Panc1 (cell line): ENCODE results near the gene VPREB1. TPM values are rescaled to one million over a fixed set of nuclear protein-coding genes. Genes with fewer than 3 reads are reported as not detected.
"Not testable (repeated sequence)": the region's sequence is repeated elsewhere in the genome, so short reads cannot be mapped to it uniquely, and the experiment has no call there.

Experiments used
- ATAC-seq: fragments of 200-7000 bp; cut with Tn5 transposase; 2 replicates; pipeline ENCODE4 v1.9.1; 2020; ENCODE audit warnings: mild to moderate bottlenecking, moderate library complexity
- BruUV-seq: library from RNA; stranded (reverse); fragments of 400-500 nt; replicated peaks from 2 replicates; lab custom pipeline; 2021; lab: Mats Ljungman, UMichigan
- CTCF ChIA-PET: fragments of 300-600 bp; sonication (Branson Sonifier 250); formaldehyde crosslinking; loops from one replicate; lab custom pipeline; 2022; ENCODE audit warnings: antibody characterized with exemption; lab: Charles Lee
- POLR2A ChIA-PET: fragments of 300-600 bp; sonication (Branson Sonifier 250); formaldehyde crosslinking; loops from one replicate; lab custom pipeline; 2022; ENCODE audit warnings: antibody characterized with exemption; lab: Charles Lee
- DNase-seq: peaks from one replicate; pipeline ENCODE4 v3.0.0-alpha.2; 2010; ENCODE audit warnings: low read depth, low spot score
- H3K27ac ChIP-seq: 2 replicates; pipeline ENCODE4 v1.5.1; 2011; ENCODE audit warnings: mild to moderate bottlenecking, low read length, inconsistent platforms
- H3K27me3 ChIP-seq: fragments of 200-500 bp; sonication (Bioruptor generic); 2 replicates; pipeline ENCODE4 v1.6.0; 2014; ENCODE audit warnings: low read length, inconsistent platforms; ENCODE audit not compliant: control insufficient read depth, insufficient read depth
- H3K36me3 ChIP-seq: fragments of 200-500 bp; sonication (Bioruptor generic); 2 replicates; pipeline ENCODE4 v1.5.1; 2014; ENCODE audit warnings: inconsistent platforms, mild to moderate bottlenecking, low read length, moderate library complexity; ENCODE audit not compliant: control insufficient read depth, insufficient read depth
- H3K4me1 ChIP-seq: 2 replicates; pipeline ENCODE4 v1.5.1; 2011; ENCODE audit warnings: inconsistent platforms, mild to moderate bottlenecking, low read length, moderate library complexity; ENCODE audit not compliant: control insufficient read depth, insufficient read depth
- H3K4me3 ChIP-seq, 2 experiments: 2 replicates each; pipeline ENCODE4 v1.5.1; 2011 to 2012; ENCODE audit warnings: low read depth in 2 of 2, low read length in 2 of 2, mild to moderate bottlenecking in 2 of 2, inconsistent platforms in 1 of 2, moderate library complexity in 1 of 2
- H3K9me3 ChIP-seq: fragments of 200-500 bp; sonication (Bioruptor generic); 2 replicates; pipeline ENCODE4 v1.5.1; 2014; ENCODE audit warnings: low read depth, mild to moderate bottlenecking, inconsistent platforms, low read length, moderate library complexity; ENCODE audit not compliant: control insufficient read depth, insufficient read depth
- CTCF ChIP-seq: fragments of 450-650 bp; IDR thresholded peaks from 2 replicates; pipeline ENCODE4 v1.5.1; 2017; ENCODE audit warnings: mild to moderate bottlenecking
- POLR2AphosphoS5 ChIP-seq: IDR thresholded peaks from 2 replicates; pipeline ENCODE4 v1.6.1; 2012; ENCODE audit warnings: mild to moderate bottlenecking, low read depth, low read length, moderate library complexity
- SIN3A ChIP-seq: IDR thresholded peaks from 2 replicates; pipeline ENCODE4 v1.6.1; 2012; ENCODE audit warnings: low read depth, mild to moderate bottlenecking, low read length, moderate library complexity, borderline replicate concordance; ENCODE audit not compliant: insufficient read depth
- TCF7L2 ChIP-seq: IDR thresholded peaks from 2 replicates; pipeline ENCODE4 v1.6.1; 2011; ENCODE audit warnings: mild to moderate bottlenecking, low read depth, low read length, inconsistent platforms
- in situ Hi-C: cut with HindIII; loops from 2 replicates; pipeline ENCODE4 v1.10.0; 2016; ENCODE audit warnings: low sequenced_read_pairs, low pct_unique_long_range_greater_than_20kb
- intact Hi-C: fragments of 100-400 bp; cut with micrococcal nuclease; formaldehyde crosslinking; loops from one replicate; pipeline ENCODE4 v1.10.0; 2022; ENCODE audit not compliant: unreplicated experiment
- total RNA-seq: library from RNA; stranded (reverse); gene quantifications from one replicate; pipeline ENCODE4 v1.2.1, GENCODE V29; 2021; ENCODE audit not compliant: unreplicated experiment
- TF ChIP-seq, protein P1 (sequence below), 2 experiments: IDR thresholded peaks; 2 replicates each; pipeline ENCODE4 v1.6.1; 2011 to 2012; ENCODE audit warnings: low read depth in 2 of 2, control low read depth in 1 of 2, low read length in 1 of 2, mild to moderate bottlenecking in 1 of 2, moderate library complexity in 1 of 2; ENCODE audit not compliant: insufficient read depth in 1 of 2

Gene VPREB1
- total RNA-seq, 1 experiment from 2014 or later, result not detected

DNA sequence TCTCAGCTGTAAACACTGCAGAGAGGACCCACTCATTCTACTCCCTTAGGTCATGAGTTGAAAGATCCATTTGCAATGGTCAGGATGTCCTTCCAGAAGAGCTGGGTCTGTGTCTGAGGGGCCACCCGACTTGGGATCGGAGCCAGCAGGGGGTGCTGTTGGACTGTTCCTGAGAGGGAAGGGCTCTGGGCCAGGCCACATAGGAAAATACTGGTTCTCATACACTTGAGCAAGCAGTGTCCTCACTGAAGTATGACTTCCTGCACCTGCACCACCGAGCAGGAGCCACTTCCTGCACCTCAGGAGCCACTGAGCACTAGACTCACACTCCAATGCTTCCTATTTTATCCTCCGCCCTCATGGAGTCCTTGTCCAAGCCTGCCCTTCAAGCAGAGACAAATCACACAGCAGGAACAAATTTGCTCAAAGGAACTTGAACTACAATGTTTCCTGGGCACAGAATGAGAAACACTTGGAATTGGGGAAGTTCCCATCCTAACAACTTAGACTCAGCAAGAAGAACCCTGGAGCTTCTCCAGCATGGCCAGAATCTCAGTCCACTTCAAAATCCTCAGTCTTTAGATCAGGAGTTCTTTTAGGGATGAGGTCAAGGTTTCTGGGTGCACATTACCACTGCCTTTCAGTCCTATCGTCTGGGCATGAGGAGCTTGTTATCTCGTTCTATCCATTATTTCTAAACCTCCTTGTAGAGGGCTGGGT is 36.6 kb upstream of the VPREB1 start:
- Histone ChIP-seq H3K4me1 (no peaks in the 10 kb centered on the region), H3K36me3 (no peaks in the 10 kb centered on the region), H3K27me3 (no peaks in the 10 kb centered on the region), H3K4me3 (no peak overlapping the region), H3K27ac (no peak overlapping the region), H3K9me3 (no peaks in the 10 kb centered on the region)
- CTCF ChIA-PET, result interaction anchor here (0.6 kb wide), 1 partner anchor 9 kb away, joined by 3 read pairs; no protein-coding TSS in a partner anchor
- POLR2A ChIA-PET, result no interaction called here
- BruUV-seq, result no TSS peak
- ATAC-seq (peak; percentile 93), DNase-seq (no peak)
- in situ Hi-C loops, result no loop called here
- intact Hi-C loops, result no loop called here
- TF ChIP-seq CTCF, result peak; percentile 77
- TF ChIP-seq, protein P1, sequence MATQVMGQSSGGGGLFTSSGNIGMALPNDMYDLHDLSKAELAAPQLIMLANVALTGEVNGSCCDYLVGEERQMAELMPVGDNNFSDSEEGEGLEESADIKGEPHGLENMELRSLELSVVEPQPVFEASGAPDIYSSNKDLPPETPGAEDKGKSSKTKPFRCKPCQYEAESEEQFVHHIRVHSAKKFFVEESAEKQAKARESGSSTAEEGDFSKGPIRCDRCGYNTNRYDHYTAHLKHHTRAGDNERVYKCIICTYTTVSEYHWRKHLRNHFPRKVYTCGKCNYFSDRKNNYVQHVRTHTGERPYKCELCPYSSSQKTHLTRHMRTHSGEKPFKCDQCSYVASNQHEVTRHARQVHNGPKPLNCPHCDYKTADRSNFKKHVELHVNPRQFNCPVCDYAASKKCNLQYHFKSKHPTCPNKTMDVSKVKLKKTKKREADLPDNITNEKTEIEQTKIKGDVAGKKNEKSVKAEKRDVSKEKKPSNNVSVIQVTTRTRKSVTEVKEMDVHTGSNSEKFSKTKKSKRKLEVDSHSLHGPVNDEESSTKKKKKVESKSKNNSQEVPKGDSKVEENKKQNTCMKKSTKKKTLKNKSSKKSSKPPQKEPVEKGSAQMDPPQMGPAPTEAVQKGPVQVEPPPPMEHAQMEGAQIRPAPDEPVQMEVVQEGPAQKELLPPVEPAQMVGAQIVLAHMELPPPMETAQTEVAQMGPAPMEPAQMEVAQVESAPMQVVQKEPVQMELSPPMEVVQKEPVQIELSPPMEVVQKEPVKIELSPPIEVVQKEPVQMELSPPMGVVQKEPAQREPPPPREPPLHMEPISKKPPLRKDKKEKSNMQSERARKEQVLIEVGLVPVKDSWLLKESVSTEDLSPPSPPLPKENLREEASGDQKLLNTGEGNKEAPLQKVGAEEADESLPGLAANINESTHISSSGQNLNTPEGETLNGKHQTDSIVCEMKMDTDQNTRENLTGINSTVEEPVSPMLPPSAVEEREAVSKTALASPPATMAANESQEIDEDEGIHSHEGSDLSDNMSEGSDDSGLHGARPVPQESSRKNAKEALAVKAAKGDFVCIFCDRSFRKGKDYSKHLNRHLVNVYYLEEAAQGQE (IDR thresholded peaks at IDR 0.05; ENCODE audit: insufficient read depth in 1 of 2, low read depth in 2 of 2, low read length in 1 of 2), result no peak

GRCh38 chr22:22208652-22209051 is 35.9 kb upstream of the VPREB1 start:
- Histone ChIP-seq H3K4me3 (no peak overlapping the region), H3K9me3 (no peaks in the 10 kb centered on the region), H3K36me3 (no peaks in the 10 kb centered on the region), H3K27me3 (no peaks in the 10 kb centered on the region), H3K4me1 (no peaks in the 10 kb centered on the region), H3K27ac (no peak overlapping the region)
- TF ChIP-seq POLR2AphosphoS5, result no peak
- TF ChIP-seq, protein P1 (IDR thresholded peaks at IDR 0.05; ENCODE audit: insufficient read depth in 1 of 2, low read depth in 2 of 2, low read length in 1 of 2), result no peak
- TF ChIP-seq TCF7L2, result no peak
- TF ChIP-seq SIN3A, result no peak
- no peak for TF ChIP-seq CTCF
- DNase-seq, result no peak
- intact Hi-C loops, result no loop called here
- ChIA-PET POLR2A (no interaction called here), CTCF (no interaction called here)
- in situ Hi-C loops, result no loop called here
- no TSS peak for BruUV-seq
- ATAC-seq, result no peak

GRCh38 chr22:22209080-22209640 is 35.4 kb upstream of the VPREB1 start:
- intact Hi-C loops, POLR2A ChIA-PET, H3K36me3 ChIP-seq, BruUV-seq, H3K4me3 ChIP-seq, H3K4me1 ChIP-seq, H3K9me3 ChIP-seq, ATAC-seq, in situ Hi-C loops, H3K27me3 ChIP-seq, H3K27ac ChIP-seq, DNase-seq: not testable (repeated sequence)
- CTCF ChIA-PET, result interaction anchor here (0.7 kb wide), 1 partner anchor 150 kb away, joined by 8 read pairs; no protein-coding TSS in a partner anchor
